ENCODE results near the gene LTBP2.

DNA sequence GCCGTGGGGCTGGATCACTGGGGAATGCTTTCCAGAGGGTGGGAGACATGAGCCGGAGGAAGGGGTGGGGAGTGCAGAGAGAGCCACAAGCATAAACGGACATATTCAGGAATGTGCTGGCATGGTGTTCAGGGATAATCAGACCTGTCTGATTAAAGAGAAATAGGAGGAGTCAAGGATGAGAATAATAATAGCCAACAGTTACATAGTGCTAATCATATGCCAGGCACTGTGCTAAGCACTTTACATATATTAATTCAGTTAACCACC is 43.7 kb downstream of the LTBP2 start:
- no peak for TF ChIP-seq POLR2A (IDR thresholded peaks at IDR 0.05)
- TF ChIP-seq, protein P1, sequence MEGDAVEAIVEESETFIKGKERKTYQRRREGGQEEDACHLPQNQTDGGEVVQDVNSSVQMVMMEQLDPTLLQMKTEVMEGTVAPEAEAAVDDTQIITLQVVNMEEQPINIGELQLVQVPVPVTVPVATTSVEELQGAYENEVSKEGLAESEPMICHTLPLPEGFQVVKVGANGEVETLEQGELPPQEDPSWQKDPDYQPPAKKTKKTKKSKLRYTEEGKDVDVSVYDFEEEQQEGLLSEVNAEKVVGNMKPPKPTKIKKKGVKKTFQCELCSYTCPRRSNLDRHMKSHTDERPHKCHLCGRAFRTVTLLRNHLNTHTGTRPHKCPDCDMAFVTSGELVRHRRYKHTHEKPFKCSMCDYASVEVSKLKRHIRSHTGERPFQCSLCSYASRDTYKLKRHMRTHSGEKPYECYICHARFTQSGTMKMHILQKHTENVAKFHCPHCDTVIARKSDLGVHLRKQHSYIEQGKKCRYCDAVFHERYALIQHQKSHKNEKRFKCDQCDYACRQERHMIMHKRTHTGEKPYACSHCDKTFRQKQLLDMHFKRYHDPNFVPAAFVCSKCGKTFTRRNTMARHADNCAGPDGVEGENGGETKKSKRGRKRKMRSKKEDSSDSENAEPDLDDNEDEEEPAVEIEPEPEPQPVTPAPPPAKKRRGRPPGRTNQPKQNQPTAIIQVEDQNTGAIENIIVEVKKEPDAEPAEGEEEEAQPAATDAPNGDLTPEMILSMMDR (IDR thresholded peaks at IDR 0.05): no peak
